HEK293T (cell line): ENCODE measurements around the gene ALPP.

Experiments used
- CTCF ChIA-PET: fragments of 350-600 bp; formaldehyde crosslinking; extraction: SDS; loops from one replicate; lab custom pipeline; 2021; ENCODE audit warnings: antibody characterized with exemption, inconsistent platforms; lab: Yijun Ruan, JAX
- POLR2A ChIA-PET: fragments of 350-600 bp; formaldehyde crosslinking; extraction: SDS; loops from one replicate; lab custom pipeline; 2020; ENCODE audit warnings: antibody characterized with exemption, inconsistent platforms; lab: Yijun Ruan, JAX
- DNase-seq: peaks from one replicate; pipeline ENCODE4 v3.0.0; 2012; ENCODE audit warnings: mixed read lengths; ENCODE audit errors: extremely low spot score
- CTBP1 ChIP-seq: fragments of 450-650 bp; IDR thresholded peaks from 2 replicates; pipeline ENCODE4 v1.6.1; 2016; ENCODE audit warnings: borderline replicate concordance
- HDGF ChIP-seq: fragments of 450-650 bp; IDR thresholded peaks from 2 replicates; pipeline ENCODE4 v1.6.1; 2017; ENCODE audit warnings: antibody characterized with exemption, borderline replicate concordance
- L3MBTL2 ChIP-seq: fragments of 450-650 bp; conservative IDR thresholded peaks from 2 replicates; pipeline ENCODE4 v1.6.1; 2016; ENCODE audit warnings: mild to moderate bottlenecking
- NFRKB ChIP-seq: fragments of 450-650 bp; IDR thresholded peaks from 2 replicates; pipeline ENCODE4 v1.6.1; 2016; ENCODE audit warnings: mild to moderate bottlenecking, moderate library complexity
- SP1 ChIP-seq: fragments of 450-650 bp; IDR thresholded peaks from 2 replicates; pipeline ENCODE4 v1.6.1; 2017
- SUZ12 ChIP-seq: fragments of 450-650 bp; IDR thresholded peaks from 2 replicates; pipeline ENCODE4 v1.6.1; 2016; ENCODE audit warnings: mild to moderate bottlenecking
- ZNF384 ChIP-seq: fragments of 450-650 bp; IDR thresholded peaks from 2 replicates; pipeline ENCODE4 v1.6.1; 2016

ALPP gene

GRCh38 chr2:232431705-232432590 is 53.4 kb downstream of the ALPP start:
- TF ChIP-seq NFRKB (no peak), SP1 (no peak), HDGF (no peak), CTBP1 (no peak), SUZ12 (no peak), ZNF384 (no peak), L3MBTL2 (no peak)
- DNase-seq: no peak
- CTCF ChIA-PET: no interaction called here
- POLR2A ChIA-PET: no interaction called here
